ENCODE measurements around the gene PIGC.

Gene PIGC

DNA sequence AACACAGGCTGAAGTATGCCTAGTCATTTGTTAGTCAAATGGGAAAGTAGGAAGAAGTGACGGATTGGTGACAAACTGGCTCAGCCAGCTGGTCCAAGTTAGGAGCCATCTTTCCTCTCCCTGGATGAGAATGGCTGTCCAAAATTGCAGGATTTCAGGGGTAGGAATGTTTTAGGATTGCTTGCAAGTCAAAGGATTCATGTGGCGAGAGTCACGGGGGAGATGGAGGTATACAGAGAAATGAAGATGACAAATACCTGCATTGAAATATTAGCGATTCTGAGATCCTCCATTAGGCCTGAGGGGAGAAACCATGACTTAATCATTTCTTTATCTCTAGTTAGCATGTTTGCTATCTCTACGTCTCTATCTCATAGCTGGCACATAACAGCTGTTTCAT lies 41.8 kb upstream of the PIGC start:
- TF ChIP-seq, protein P1, sequence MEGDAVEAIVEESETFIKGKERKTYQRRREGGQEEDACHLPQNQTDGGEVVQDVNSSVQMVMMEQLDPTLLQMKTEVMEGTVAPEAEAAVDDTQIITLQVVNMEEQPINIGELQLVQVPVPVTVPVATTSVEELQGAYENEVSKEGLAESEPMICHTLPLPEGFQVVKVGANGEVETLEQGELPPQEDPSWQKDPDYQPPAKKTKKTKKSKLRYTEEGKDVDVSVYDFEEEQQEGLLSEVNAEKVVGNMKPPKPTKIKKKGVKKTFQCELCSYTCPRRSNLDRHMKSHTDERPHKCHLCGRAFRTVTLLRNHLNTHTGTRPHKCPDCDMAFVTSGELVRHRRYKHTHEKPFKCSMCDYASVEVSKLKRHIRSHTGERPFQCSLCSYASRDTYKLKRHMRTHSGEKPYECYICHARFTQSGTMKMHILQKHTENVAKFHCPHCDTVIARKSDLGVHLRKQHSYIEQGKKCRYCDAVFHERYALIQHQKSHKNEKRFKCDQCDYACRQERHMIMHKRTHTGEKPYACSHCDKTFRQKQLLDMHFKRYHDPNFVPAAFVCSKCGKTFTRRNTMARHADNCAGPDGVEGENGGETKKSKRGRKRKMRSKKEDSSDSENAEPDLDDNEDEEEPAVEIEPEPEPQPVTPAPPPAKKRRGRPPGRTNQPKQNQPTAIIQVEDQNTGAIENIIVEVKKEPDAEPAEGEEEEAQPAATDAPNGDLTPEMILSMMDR (IDR thresholded peaks at IDR 0.05; ENCODE audit: control insufficient read depth, extremely low read depth, insufficient read depth) = no peak
- H3K4me3 ChIP-seq (ENCODE audit: low read depth, low read length) = no peak overlapping the region
- no peak for DNase-seq (ENCODE audit: low read depth)

DNA sequence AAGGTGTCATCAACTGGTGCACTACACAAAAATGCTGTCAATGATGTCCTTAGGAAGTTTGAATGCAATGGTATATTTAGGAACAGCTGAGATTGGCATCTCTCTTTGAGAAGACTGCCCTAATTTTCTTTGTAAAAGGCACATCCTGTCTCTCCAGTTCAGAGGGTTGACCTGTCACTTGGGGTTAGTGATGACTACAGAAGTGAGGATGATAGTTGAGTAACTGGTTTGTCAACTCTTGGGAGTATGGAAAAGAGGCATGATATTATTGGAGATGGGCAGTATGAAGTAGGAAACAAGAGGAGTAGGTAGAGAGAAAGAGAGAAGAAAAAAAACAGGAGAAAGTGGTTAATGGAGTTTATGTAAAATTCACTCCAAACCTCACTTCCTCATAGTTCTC lies 40.4 kb upstream of the PIGC start:
- TF ChIP-seq, protein P1 (IDR thresholded peaks at IDR 0.05; ENCODE audit: control insufficient read depth, extremely low read depth, insufficient read depth) = no peak
- DNase-seq (ENCODE audit: low read depth) = peak; percentile 71
- no peak overlapping the region for H3K4me3 ChIP-seq (ENCODE audit: low read depth, low read length)

DNA sequence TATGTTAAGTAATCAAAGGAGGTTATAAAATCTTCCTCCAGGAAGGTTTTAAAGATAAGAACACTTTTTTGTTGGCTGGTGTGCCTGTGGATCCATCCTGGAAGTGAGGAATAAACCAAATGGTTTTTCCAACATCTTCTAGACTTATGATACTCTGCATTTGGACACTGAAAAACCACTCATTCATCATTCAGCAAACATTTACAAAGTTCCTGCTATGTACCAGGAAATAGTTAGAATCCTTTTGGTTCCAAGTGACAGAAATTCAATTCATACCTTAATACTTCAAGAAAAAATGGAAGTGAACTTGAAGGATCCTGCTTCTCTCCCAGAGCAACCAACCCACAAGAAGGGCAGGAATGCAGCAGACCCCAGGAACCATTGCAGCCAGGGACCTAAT lies 39.6 kb upstream of the PIGC start:
- TF ChIP-seq, protein P1 (IDR thresholded peaks at IDR 0.05; ENCODE audit: control insufficient read depth, extremely low read depth, insufficient read depth) = no peak
- no peak overlapping the region for H3K4me3 ChIP-seq (ENCODE audit: low read depth, low read length)
- no peak for DNase-seq (ENCODE audit: low read depth)

DNA sequence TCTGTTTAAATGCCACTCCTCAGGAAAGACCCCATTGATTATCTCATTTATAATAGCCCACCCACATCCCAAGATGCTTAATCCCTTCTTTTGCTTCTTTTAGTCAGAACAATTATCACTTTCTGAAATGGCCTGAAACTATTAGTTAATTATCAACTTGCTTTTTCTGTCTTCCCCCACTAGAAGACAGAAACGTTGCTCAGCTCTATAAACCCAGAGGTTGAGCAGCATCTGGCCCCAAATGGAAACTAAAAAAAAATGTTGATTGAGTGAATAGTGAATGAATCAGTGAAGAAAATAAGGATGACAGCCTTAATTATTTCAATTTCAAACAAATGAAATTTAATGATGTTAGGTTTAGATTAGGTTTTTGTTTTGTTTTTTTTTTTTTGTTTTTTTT lies 38.2 kb upstream of the PIGC start:
- no peak for DNase-seq (ENCODE audit: low read depth)
- TF ChIP-seq, protein P1 (IDR thresholded peaks at IDR 0.05; ENCODE audit: control insufficient read depth, extremely low read depth, insufficient read depth) = no peak
- H3K4me3 ChIP-seq (ENCODE audit: low read depth, low read length) = no peak overlapping the region

DNA sequence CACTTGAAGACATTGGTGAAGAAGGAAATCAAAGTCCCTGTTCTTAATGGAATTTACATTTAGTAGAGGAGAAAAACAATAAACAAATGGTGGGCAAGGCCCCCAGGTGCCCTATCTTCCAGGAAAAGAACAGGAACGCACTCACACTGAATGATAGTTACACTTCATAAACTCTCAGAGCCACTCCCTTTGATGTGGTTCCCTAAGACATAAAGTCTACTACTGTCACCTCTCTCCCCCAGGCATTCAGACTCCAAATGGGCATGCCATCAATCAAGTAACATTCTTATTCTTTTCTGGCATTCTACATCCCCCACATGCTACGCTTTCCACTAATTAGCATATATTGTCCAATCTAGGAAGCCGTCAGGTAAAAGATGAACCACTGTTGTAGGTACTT lies 36.6 kb upstream of the PIGC start:
- TF ChIP-seq, protein P1 (IDR thresholded peaks at IDR 0.05; ENCODE audit: control insufficient read depth, extremely low read depth, insufficient read depth) = no peak
- no peak overlapping the region for H3K4me3 ChIP-seq (ENCODE audit: low read depth, low read length)
- DNase-seq (ENCODE audit: low read depth) = no peak

DNA sequence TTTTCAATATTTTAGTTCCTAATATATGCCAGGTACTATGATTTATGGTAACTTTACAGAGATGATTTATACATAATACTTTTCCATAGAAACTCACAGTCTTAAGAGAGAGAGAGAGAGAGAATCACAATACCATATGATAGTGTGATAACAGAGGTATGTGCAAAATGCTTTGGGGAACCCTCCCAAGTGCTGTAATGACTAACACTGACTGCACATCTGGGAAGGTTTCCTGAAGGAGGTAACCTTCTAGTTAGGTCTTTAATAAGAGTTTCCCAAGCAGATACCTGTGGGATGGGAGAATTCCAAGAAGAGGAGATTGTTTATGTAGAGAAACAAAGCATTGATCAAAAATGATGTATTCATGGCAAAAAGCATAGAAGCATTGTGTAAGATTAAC lies 34.6 kb upstream of the PIGC start:
- TF ChIP-seq, protein P1 (IDR thresholded peaks at IDR 0.05; ENCODE audit: control insufficient read depth, extremely low read depth, insufficient read depth) = no peak
- no peak for DNase-seq (ENCODE audit: low read depth)
- no peak overlapping the region for H3K4me3 ChIP-seq (ENCODE audit: low read depth, low read length)

DNA sequence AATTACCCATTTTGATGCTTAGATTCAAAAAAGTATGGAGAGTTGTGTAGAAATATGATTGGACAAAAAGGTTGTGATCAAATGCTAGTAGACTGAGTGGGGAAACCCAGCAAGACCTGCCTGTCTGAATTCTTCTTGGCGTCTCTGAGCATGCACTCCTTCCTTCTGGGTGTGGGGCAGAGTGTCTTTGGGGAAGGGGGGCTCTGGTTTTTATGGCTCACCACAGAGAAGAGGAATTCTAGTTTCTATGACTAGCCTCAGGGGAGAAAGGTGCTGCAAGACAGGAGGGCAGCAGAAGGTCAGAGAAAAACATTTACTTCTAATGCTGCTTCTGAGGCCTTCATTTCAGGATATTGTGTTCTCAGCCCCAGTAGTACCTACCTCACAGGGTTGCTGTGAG lies 33.9 kb upstream of the PIGC start:
- H3K4me3 ChIP-seq (ENCODE audit: low read depth, low read length) = no peak overlapping the region
- DNase-seq (ENCODE audit: low read depth) = no peak
- TF ChIP-seq, protein P1 (IDR thresholded peaks at IDR 0.05; ENCODE audit: control insufficient read depth, extremely low read depth, insufficient read depth) = no peak

All from LNCaP clone FGC (cell line).